K562 (cell line): ENCODE measurements around the gene EPM2A. TPM values are rescaled to one million over a fixed set of nuclear protein-coding genes. Genes with fewer than 3 reads are reported as not detected.

Experiments used
- ATAC-seq: fragments of 200-7000 bp; cut with Tn5 transposase; 3 replicates; pipeline ENCODE4 v1.9.1; 2020; ENCODE audit warnings: moderate library complexity
- BruUV-seq: library from RNA; stranded (reverse); fragments of 400-500 nt; replicated peaks from 2 replicates; lab custom pipeline; 2021; lab: Mats Ljungman, UMichigan
- CTCF ChIA-PET: fragments of 300-600 bp; formaldehyde crosslinking; extraction: SDS; loops from one replicate; lab custom pipeline; 2021; ENCODE audit warnings: low intra/inter-chr PET ratio; lab: Yijun Ruan, JAX
- POLR2A ChIA-PET: fragments of 300-600, 350-650 bp; sonication (Branson Sonifier 250); formaldehyde crosslinking; extraction: SDS; loops from one replicate; lab custom pipeline; 2021; ENCODE audit warnings: antibody characterized with exemption, inconsistent platforms; lab: Yijun Ruan, JAX
- DNase-seq, 4 experiments: peaks; one replicate each; pipeline versions ENCODE4 v3.0.0 to v3.0.0-alpha.2; 2011 to 2018; ENCODE audit warnings: low spot score in 3 of 4, mixed read lengths in 3 of 4; ENCODE audit errors: extremely low read depth in 1 of 4
- FAIRE-seq: peaks from 2 replicates; lab custom pipeline; 2011; peaks lifted over from hg19 to GRCh38; lab: Jason Lieb, UNC
- H2AFZ ChIP-seq: 2 replicates; pipeline ENCODE4 v1.6.0; 2011; ENCODE audit warnings: low read depth, low read length, control low read depth, inconsistent platforms
- H3K27ac ChIP-seq: fragments of 200-600 bp; 3 replicates; pipeline ENCODE4 v1.8.0; 2011; ENCODE audit warnings: low read depth, mild to moderate bottlenecking, control low read depth, inconsistent platforms, low read length, moderate library complexity, mixed read lengths; ENCODE audit errors: extremely low read depth
- H3K27me3 ChIP-seq, 2 experiments: fragments of 300-600 bp in 1 of 2; 2 replicates in 1 of 2; 3 replicates in 1 of 2; pipeline versions ENCODE4 v1.6.0 to v1.8.0; 2011; ENCODE audit warnings: inconsistent platforms in 2 of 2, low read length in 2 of 2, mild to moderate bottlenecking in 1 of 2, mixed read lengths in 1 of 2, moderate library complexity in 1 of 2; ENCODE audit not compliant: control insufficient read depth in 2 of 2, insufficient read depth in 2 of 2
- H3K36me3 ChIP-seq: fragments of 300-600 bp; 3 replicates; pipeline ENCODE4 v1.8.0; 2011; ENCODE audit warnings: mild to moderate bottlenecking, low read length, inconsistent platforms; ENCODE audit not compliant: control insufficient read depth, insufficient read depth
- H3K4me1 ChIP-seq, 2 experiments: fragments of 200-600 bp in 1 of 2; replicated peaks in 1 of 2; 2 replicates in 1 of 2; 3 replicates in 1 of 2; pipeline versions ENCODE4 v1.5.1 to v1.8.0; 2011; ENCODE audit warnings: inconsistent platforms in 2 of 2, low read length in 2 of 2, mild to moderate bottlenecking in 1 of 2, mixed read lengths in 1 of 2, moderate library complexity in 1 of 2; ENCODE audit not compliant: control insufficient read depth in 2 of 2, insufficient read depth in 2 of 2
- H3K4me2 ChIP-seq: 2 replicates; pipeline ENCODE4 v1.6.1; 2011; ENCODE audit warnings: low read length, control low read depth, inconsistent platforms, mixed read lengths; ENCODE audit not compliant: insufficient read depth
- H3K4me3 ChIP-seq: fragments of 200-600 bp; sonication (generic), shearing (Covaris generic); 2 replicates; pipeline ENCODE4 v1.5.1; 2016; ENCODE audit warnings: control low read depth, inconsistent platforms
- H3K79me2 ChIP-seq: fragments of 200-600 bp; 3 replicates; pipeline ENCODE4 v1.8.0; 2011; ENCODE audit warnings: low read length, inconsistent platforms; ENCODE audit not compliant: control insufficient read depth, insufficient read depth
- H3K9ac ChIP-seq, 2 experiments: 2 replicates each; pipeline versions ENCODE4 v1.6.0 to v1.6.1; 2011; ENCODE audit warnings: low read depth in 2 of 2, low read length in 2 of 2, control low read depth in 1 of 2, inconsistent platforms in 1 of 2, mild to moderate bottlenecking in 1 of 2, mixed read lengths in 1 of 2; ENCODE audit not compliant: insufficient read depth in 1 of 2
- H3K9me1 ChIP-seq: one replicate; pipeline ENCODE4 v1.6.0; 2011; ENCODE audit warnings: inconsistent platforms, mild to moderate bottlenecking, low read length, moderate library complexity; ENCODE audit not compliant: control insufficient read depth, insufficient read depth
- H3K9me3 ChIP-seq: replicated peaks from 2 replicates; pipeline ENCODE4 v1.5.1; 2011; ENCODE audit warnings: low read depth, low read length, inconsistent platforms; ENCODE audit not compliant: control insufficient read depth, insufficient read depth
- H4K20me1 ChIP-seq: replicated peaks from 2 replicates; pipeline ENCODE4 v1.6.1; 2011; ENCODE audit warnings: low read length, inconsistent platforms, mixed read lengths; ENCODE audit not compliant: control insufficient read depth, insufficient read depth
- BCOR ChIP-seq: fragments of 450-650 bp; IDR thresholded peaks from 2 replicates; pipeline ENCODE4 v1.6.1; 2016
- CC2D1A ChIP-seq: fragments of 450-650 bp; IDR thresholded peaks from 2 replicates; pipeline ENCODE4 v1.6.1; 2017; ENCODE audit warnings: mild to moderate bottlenecking
- HNRNPK ChIP-seq: fragments of 200-400 bp; formaldehyde crosslinking; IDR thresholded peaks from one replicate; pipeline ENCODE4 v1.6.1; 2018; ENCODE audit warnings: mild to moderate bottlenecking, low read depth, low read length; ENCODE audit not compliant: poor library complexity, severe bottlenecking
- HNRNPL ChIP-seq: fragments of 200-400 bp; formaldehyde crosslinking; IDR thresholded peaks from 2 replicates; pipeline ENCODE4 v1.6.1; 2017; ENCODE audit warnings: low read depth, mild to moderate bottlenecking, low read length
- MCM2 ChIP-seq: fragments of 450-650 bp; IDR thresholded peaks from 2 replicates; pipeline ENCODE4 v1.6.1; 2017; ENCODE audit warnings: low read depth, mild to moderate bottlenecking
- NCOA2 ChIP-seq, 2 experiments: fragments of 450-650 bp; IDR thresholded peaks; 2 replicates each; pipeline ENCODE4 v1.6.1; 2018; ENCODE audit warnings: mild to moderate bottlenecking in 2 of 2, moderate library complexity in 1 of 2; ENCODE audit not compliant: partially characterized antibody in 2 of 2
- SMARCE1 ChIP-seq: fragments of 450-650 bp; IDR thresholded peaks from 2 replicates; pipeline ENCODE4 v1.7.1; 2016; ENCODE audit warnings: mild to moderate bottlenecking
- STAG1 ChIP-seq: sonication (generic); formaldehyde crosslinking; IDR thresholded peaks from 2 replicates; pipeline ENCODE4 v1.5.0; 2020; ENCODE audit warnings: missing genetic modification reagents, borderline replicate concordance
- TSHZ1 ChIP-seq: fragments of 250-450 bp; sonication (Bioruptor Pico); IDR thresholded peaks from 2 replicates; pipeline ENCODE4 v1.4.0; 2020; ENCODE audit warnings: mild to moderate bottlenecking, moderate library complexity
- ZZZ3 ChIP-seq: fragments of 450-650 bp; IDR thresholded peaks from 2 replicates; pipeline ENCODE4 v1.6.1; 2016; ENCODE audit warnings: antibody characterized with exemption, mild to moderate bottlenecking, moderate library complexity
- WGBS: fragments of 100-300 bp; shearing (Covaris generic); methylation state at CpG from one replicate; pipeline ENCODE4 v1.1.6; 2016; ENCODE audit warnings: low coverage, mixed read lengths; ENCODE audit not compliant: insufficient coverage; ENCODE audit errors: missing lambda C conversion rate; 5-methylcytosine and 5-hydroxymethylcytosine counted together
- in situ Hi-C: fragments of 300-500 bp; cut with MboI; formaldehyde crosslinking; loops from 4 replicates; pipeline ENCODE4 v1.15.0; 2018; ENCODE audit warnings: inconsistent platforms, mixed read lengths
- intact Hi-C: fragments of 100-400 bp; cut with micrococcal nuclease; formaldehyde crosslinking; loops from 2 replicates; pipeline ENCODE4 v1.14.2; 2022
- polyA plus RNA-seq, 8 experiments: library from polyadenylated mRNA; depleted of rRNA in 4 of 8; stranded (reverse) in 5 of 8; unstranded in 3 of 8; fragments of >200 nt; fragmentation: Nextera tagmentation in 2 of 8; fragmentation: Illumina TruSeq in 1 of 8; extraction: Ambion mirVana in 2 of 8; extraction: Trizol in 1 of 8; gene quantifications; 2 replicates each; pipeline versions ENCODE4 v1.2.1 to v1.2.3, GENCODE V29; 2011 to 2014; ENCODE audit warnings: inconsistent platforms in 1 of 8, missing spikeins in 1 of 8
- total RNA-seq, 7 experiments: library from RNA; depleted of rRNA in 6 of 7; stranded (reverse); fragments of >200 nt in 6 of 7; fragmentation: Illumina TruSeq in 2 of 7; extraction: Trizol in 2 of 7; gene quantifications; 2 replicates each; pipeline versions ENCODE4 v1.2.1 to v1.2.3, GENCODE V29; 2011 to 2021; ENCODE audit warnings: low replicate concordance in 1 of 7
- TF ChIP-seq, protein P1 (sequence below): fragments of 250-450 bp; sonication (Bioruptor Pico); IDR thresholded peaks from 2 replicates; pipeline ENCODE4 v1.8.0; 2021; ENCODE audit warnings: moderate library complexity, mild to moderate bottlenecking, inconsistent platforms

The EPM2A gene
- total and polyA plus RNA-seq, 9 of the 15 experiments (the other 6 are each of a cell fraction or from before 2014, with no cell fraction given): 0.35 to 5.3 (median 2.5) TPM

- H3K9me3 ChIP-seq: no peaks in the 10 kb centered on the region; the same call in 1 of the 2 replicates
- H3K9me1 ChIP-seq: no peaks in the 10 kb centered on the region
- no peak overlapping the region for H3K9ac ChIP-seq
- no peak for DNase-seq
- TF ChIP-seq NCOA2 (IDR thresholded peaks at IDR 0.05; ENCODE audit: partially characterized antibody in 2 of 2) (no peak), CC2D1A (no peak), BCOR (no peak), TSHZ1 (CRISPR knock-in tag) (no peak), HNRNPK (no peak), STAG1 (no peak), MCM2 (no peak), ZZZ3 (no peak), SMARCE1 (no peak), HNRNPL (no peak)
- TF ChIP-seq, protein P1, sequence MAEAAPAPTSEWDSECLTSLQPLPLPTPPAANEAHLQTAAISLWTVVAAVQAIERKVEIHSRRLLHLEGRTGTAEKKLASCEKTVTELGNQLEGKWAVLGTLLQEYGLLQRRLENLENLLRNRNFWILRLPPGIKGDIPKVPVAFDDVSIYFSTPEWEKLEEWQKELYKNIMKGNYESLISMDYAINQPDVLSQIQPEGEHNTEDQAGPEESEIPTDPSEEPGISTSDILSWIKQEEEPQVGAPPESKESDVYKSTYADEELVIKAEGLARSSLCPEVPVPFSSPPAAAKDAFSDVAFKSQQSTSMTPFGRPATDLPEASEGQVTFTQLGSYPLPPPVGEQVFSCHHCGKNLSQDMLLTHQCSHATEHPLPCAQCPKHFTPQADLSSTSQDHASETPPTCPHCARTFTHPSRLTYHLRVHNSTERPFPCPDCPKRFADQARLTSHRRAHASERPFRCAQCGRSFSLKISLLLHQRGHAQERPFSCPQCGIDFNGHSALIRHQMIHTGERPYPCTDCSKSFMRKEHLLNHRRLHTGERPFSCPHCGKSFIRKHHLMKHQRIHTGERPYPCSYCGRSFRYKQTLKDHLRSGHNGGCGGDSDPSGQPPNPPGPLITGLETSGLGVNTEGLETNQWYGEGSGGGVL (CRISPR knock-in tag): no peak
- TF ChIP-seq, all 486 proteins: peak for 0
- H3K4me1 ChIP-seq: no peaks in the 10 kb centered on the region
- H3K27me3 ChIP-seq: no peaks in the 10 kb centered on the region
- H3K79me2 ChIP-seq: no peaks in the 10 kb centered on the region
- H3K4me2 ChIP-seq: no peak overlapping the region
- no peak overlapping the region for H2AFZ ChIP-seq
- H4K20me1 ChIP-seq: no peaks in the 10 kb centered on the region
- 0% methylated on average over 7 of the region's 7 CpGs for WGBS
- intact Hi-C loops (no loop called here), in situ Hi-C loops (no loop called here)
- no TSS peak for BruUV-seq
- no peak overlapping the region for H3K27ac ChIP-seq
- no peak for ATAC-seq
- no peak overlapping the region for H3K4me3 ChIP-seq
- ChIA-PET POLR2A (no interaction called here), CTCF (no interaction called here)
- no peak for FAIRE-seq
- H3K36me3 ChIP-seq: no peaks in the 10 kb centered on the region
These were observed 115.2 kb downstream of the EPM2A start for GRCh38 chr6:145620088-145620487.
